Coronary artery (tissue), 2 donors: ENCODE data around the gene APOB.

Source experiments
- DNase-seq: peaks from one replicate; pipeline ENCODE4 v3.0.0-alpha.2; 2017; ENCODE audit warnings: low spot score
- H3K27ac ChIP-seq, 2 donors: fragments of 200-600 bp; sonication (generic); one replicate each; pipeline ENCODE4 v1.5.1; 2016 to 2019
- H3K4me3 ChIP-seq: fragments of 200-600 bp; sonication (generic); 2 replicates; pipeline ENCODE4 v1.5.1; 2016; ENCODE audit warnings: mild to moderate bottlenecking, moderate library complexity
- CTCF ChIP-seq: fragments of 200-600 bp; sonication (generic); IDR thresholded peaks from one replicate; pipeline ENCODE4 v1.5.1; 2019; ENCODE audit warnings: antibody characterized with exemption

The APOB gene

GRCh38 chr2:21005700-21006422 lies 38.0 kb downstream of the APOB start:
- no peak for TF ChIP-seq CTCF
- Histone ChIP-seq H3K27ac (no peak overlapping the region), H3K4me3 (no peak overlapping the region)
- DNase-seq: no peak

GRCh38 chr2:21005111-21005699 lies 38.7 kb downstream of the APOB start:
- no peak for DNase-seq
- no peak overlapping the region for H3K4me3 ChIP-seq
- TF ChIP-seq CTCF: no peak
- no peak overlapping the region for H3K27ac ChIP-seq

- TF ChIP-seq CTCF: no peak
- Histone ChIP-seq H3K27ac (no peak overlapping the region), H3K4me3 (no peak overlapping the region)
- DNase-seq: no peak
Observed at GRCh38 chr2:21004181-21004572, 39.7 kb downstream of the APOB start.

- no peak for DNase-seq
- H3K27ac ChIP-seq: no peak overlapping the region
- H3K4me3 ChIP-seq: no peak overlapping the region
- no peak for TF ChIP-seq CTCF
Observed at GRCh38 chr2:21003572-21004180, 40.2 kb downstream of the APOB start.

- no peak for TF ChIP-seq CTCF
- DNase-seq: no peak
- H3K27ac ChIP-seq: no peak overlapping the region
Observed at GRCh38 chr2:21002814-21003192, 41.1 kb downstream of the APOB start.

GRCh38 chr2:21001988-21002813 lies 41.7 kb downstream of the APOB start:
- Histone ChIP-seq H3K4me3 (no peak overlapping the region), H3K27ac (no peak overlapping the region)
- TF ChIP-seq CTCF: no peak
- DNase-seq: no peak

More at GRCh38 chr2:21002814-21003192, 41.1 kb downstream of the APOB start:
- H3K4me3 ChIP-seq: no peak overlapping the region
